Type B pancreatic cell (in vitro differentiated cells): ENCODE results near the gene NTRK2. TPM values are rescaled to one million over a fixed set of nuclear protein-coding genes. Genes with fewer than 3 reads are reported as not detected.

Experiments used
- DNase-seq: peaks from one replicate; pipeline ENCODE4 v3.0.0; 2021; ENCODE audit warnings: mixed read lengths; ENCODE audit not compliant: unreplicated experiment; ENCODE audit errors: extremely low spot score
- H3K27ac Mint-ChIP-seq: 2 replicates; pipeline ENCODE4 v1.8.0; 2021; ENCODE audit warnings: mild to moderate bottlenecking, mixed read lengths
- H3K27me3 Mint-ChIP-seq: 2 replicates; pipeline ENCODE4 v1.8.0; 2021; ENCODE audit warnings: mixed read lengths
- H3K36me3 Mint-ChIP-seq: 2 replicates; pipeline ENCODE4 v1.8.0; 2021; ENCODE audit warnings: mixed read lengths
- H3K4me1 Mint-ChIP-seq: one replicate; pipeline ENCODE4 v1.8.0; 2021; ENCODE audit warnings: mixed read lengths; ENCODE audit not compliant: unreplicated experiment
- H3K4me3 Mint-ChIP-seq: 2 replicates; pipeline ENCODE4 v1.8.0; 2021; ENCODE audit warnings: mild to moderate bottlenecking, mixed read lengths
- H3K9me3 Mint-ChIP-seq: 2 replicates; pipeline ENCODE4 v1.8.0; 2021; ENCODE audit warnings: mixed read lengths
- CTCF ChIP-seq: fragments of 200-600 bp; sonication (generic); conservative IDR thresholded peaks from 2 replicates; pipeline ENCODE4 v1.5.0; 2021; ENCODE audit warnings: antibody characterized with exemption, mild to moderate bottlenecking
- total RNA-seq: library from RNA; stranded (reverse); gene quantifications from 2 replicates; pipeline ENCODE4 v1.2.1, GENCODE V29; 2021; ENCODE audit warnings: low replicate concordance

NTRK2 gene
- total RNA-seq, 1 donor from 2014 or later = 122 TPM

DNA sequence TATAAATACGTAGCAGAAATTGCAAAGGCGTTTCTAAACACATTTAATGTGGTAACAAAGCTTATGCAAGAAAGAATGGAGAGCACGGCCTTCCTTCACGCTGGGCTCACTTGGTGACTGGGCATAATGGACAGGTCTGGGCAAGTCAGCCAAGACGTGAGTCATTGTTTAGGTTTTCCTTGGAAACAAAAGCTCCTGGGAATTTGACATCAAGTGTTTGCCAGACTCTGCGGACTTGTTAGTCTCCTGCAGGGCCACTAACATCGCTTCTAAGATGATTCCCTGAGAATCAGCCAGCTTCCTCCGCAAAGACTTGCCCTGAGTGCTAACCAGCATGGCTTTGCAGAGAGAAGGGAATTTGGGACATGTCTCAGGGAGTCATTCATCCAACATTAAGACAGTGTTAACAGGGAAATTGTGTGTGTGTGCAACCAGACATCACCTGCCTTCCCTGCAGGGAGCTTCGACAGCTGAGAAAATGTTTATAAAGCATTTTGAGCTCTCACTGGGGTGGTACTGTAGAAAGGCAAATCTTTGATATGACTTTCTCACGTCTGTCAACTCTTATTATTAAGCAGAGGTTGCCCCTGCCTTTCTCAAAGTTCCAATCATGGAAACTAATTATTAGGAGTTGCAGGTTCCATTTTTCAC lies 182.5 kb downstream of the NTRK2 start:
- Mint-ChIP-seq H3K27me3 (no peaks in the 10 kb centered on the region), H3K4me3 (no peak overlapping the region), H3K36me3 (no peaks in the 10 kb centered on the region), H3K27ac (no peak overlapping the region), H3K9me3 (no peaks in the 10 kb centered on the region), H3K4me1 (peaks cover 20% of the 10 kb centered on the region)
- TF ChIP-seq CTCF = no peak
- no peak for DNase-seq

DNA sequence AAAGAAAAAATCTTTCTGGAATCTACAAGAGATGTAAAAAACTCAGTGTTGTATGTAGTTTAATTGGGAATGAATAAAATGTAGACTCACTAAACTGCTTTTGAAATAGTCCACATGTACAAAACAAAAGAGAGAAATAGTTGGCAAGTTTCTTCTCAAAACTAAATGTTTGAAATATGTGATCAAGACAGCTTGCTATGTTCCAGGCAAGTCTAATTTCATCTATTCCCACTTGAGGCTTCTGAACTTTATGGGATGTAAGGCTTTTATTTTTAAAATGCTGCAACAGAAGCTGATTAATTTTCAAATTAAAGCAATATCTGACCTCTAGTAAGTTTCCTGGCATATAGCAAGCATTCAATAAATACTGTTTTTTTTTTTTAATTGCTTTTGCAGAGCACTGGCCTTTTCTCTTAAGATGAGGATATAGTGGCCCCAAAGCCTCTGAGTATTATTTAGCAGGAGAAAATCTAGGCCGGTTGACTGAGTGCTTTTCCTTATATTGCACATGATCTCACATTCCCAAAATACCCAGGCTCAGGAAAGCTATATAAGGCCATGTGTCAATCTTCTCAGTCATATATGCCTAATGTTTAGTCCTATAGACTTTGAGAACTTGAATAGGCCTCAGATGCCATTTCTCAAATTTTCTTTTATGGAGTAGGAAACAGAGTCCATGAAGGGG lies 183.2 kb downstream of the NTRK2 start:
- Mint-ChIP-seq H3K36me3 (no peaks in the 10 kb centered on the region), H3K4me3 (no peak overlapping the region), H3K27ac (no peak overlapping the region), H3K9me3 (no peaks in the 10 kb centered on the region), H3K27me3 (no peaks in the 10 kb centered on the region), H3K4me1 (peaks cover 25% of the 10 kb centered on the region)
- DNase-seq = no peak
- TF ChIP-seq CTCF = no peak

DNA sequence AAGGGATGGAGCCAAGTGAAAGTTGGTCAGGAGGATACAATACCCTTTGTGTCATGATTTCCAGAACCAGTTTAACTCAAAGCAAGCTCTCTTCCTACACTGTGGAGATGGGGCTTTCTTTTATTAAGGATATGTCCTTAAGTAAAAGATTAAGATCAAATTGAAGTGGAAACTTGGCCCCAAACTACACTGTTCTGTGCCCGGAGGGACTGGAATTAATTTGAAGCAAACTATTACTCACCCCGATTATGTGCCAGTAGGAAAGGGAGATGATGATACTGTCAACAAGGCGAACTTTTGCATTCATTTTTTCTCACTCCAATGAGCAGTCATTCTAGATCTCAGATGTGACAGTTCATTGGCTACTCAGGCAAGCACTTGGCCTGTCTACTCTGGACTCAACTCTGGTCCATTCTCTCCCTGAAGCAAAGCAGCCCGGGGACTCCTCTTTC lies 186.7 kb downstream of the NTRK2 start:
- no peak for TF ChIP-seq CTCF
- H3K9me3 Mint-ChIP-seq = no peaks in the 10 kb centered on the region
- no peaks in the 10 kb centered on the region for H3K36me3 Mint-ChIP-seq
- peaks cover 3% of the 10 kb centered on the region for H3K27me3 Mint-ChIP-seq
- H3K27ac Mint-ChIP-seq = no peak overlapping the region
- peaks cover 41% of the 10 kb centered on the region for H3K4me1 Mint-ChIP-seq
- no peak for DNase-seq
- no peak overlapping the region for H3K4me3 Mint-ChIP-seq

- Mint-ChIP-seq H3K4me3 (no peak overlapping the region), H3K9me3 (no peaks in the 10 kb centered on the region), H3K4me1 (peaks cover 39% of the 10 kb centered on the region), H3K27ac (no peak overlapping the region), H3K36me3 (no peaks in the 10 kb centered on the region), H3K27me3 (peaks cover 3% of the 10 kb centered on the region)
- DNase-seq = no peak
- no peak for TF ChIP-seq CTCF
Observed at GRCh38 chr9:84857211-84857610, 187.7 kb downstream of the NTRK2 start.

GRCh38 chr9:84858364-84858763 lies 188.8 kb downstream of the NTRK2 start:
- Mint-ChIP-seq H3K4me1 (peaks cover 44% of the 10 kb centered on the region), H3K27me3 (peaks cover 3% of the 10 kb centered on the region), H3K9me3 (no peaks in the 10 kb centered on the region), H3K27ac (no peak overlapping the region), H3K4me3 (no peak overlapping the region), H3K36me3 (no peaks in the 10 kb centered on the region)
- DNase-seq = no peak
- no peak for TF ChIP-seq CTCF
